HG03045 (cell line): ENCODE data around the gene ELMO1.

Source experiments
- ATAC-seq: cut with Tn5 transposase; IDR thresholded peaks from one replicate; pipeline ENCODE4 v1.9.1; 2021; ENCODE audit warnings: mild to moderate bottlenecking, moderate library complexity; ENCODE audit not compliant: unreplicated experiment

Gene ELMO1

DNA sequence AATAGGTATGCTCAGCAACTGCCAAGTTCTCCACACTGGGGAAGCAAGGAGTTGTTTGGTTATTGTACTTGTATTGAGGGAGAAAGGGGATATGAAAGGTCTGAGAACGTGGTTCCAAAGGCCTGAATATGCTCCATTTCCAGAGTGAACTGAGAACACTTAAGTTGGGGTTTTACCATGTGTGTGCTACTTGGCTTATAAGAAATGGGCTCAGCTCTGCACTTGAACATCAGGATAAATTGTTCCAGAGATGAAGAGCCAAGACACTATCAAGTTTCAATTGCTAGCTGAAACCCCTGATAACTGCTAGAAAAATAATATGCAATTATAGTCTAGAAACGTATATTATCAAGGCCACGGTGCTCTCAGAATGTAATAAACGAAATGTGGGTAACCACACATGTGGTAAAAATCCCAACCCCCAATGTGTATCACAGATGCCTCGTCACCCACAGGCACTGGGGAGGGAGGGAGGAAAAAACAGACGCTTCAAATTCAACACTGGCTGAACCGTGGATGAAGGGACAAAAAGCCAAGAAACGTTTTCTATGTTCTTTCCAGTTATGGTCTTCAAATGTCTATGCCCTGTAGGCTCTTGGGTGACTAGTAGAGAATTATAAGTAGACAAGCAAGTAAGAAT lies 16.3 kb downstream of the ELMO1 start:
- no peak for ATAC-seq

DNA sequence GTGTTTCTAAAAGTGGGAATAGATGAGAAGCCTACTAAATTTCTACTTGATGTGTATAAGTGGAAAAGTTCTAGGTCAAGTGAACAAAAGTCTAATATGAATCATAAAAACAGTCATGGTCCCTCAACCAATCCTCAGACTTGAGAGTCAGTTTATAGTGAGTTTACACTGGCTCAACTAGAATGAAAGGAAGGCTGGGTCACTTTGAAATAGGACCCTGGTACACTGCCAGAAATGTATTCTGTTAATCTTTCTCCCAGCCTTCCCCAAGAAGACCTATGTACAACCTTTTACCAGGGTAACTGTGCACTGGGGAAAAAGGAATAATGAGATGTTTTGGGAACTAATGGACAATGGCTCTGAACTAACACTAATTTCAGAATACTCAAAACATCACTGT lies 17.3 kb downstream of the ELMO1 start:
- ATAC-seq = no peak

- no peak for ATAC-seq
Measured at GRCh38 chr7:37430640-37431039, 18.0 kb downstream of the ELMO1 start.

GRCh38 chr7:37430171-37430570 lies 18.5 kb downstream of the ELMO1 start:
- ATAC-seq = no peak

- no peak for ATAC-seq
Measured at GRCh38 chr7:37429435-37429791, 19.3 kb downstream of the ELMO1 start.

DNA sequence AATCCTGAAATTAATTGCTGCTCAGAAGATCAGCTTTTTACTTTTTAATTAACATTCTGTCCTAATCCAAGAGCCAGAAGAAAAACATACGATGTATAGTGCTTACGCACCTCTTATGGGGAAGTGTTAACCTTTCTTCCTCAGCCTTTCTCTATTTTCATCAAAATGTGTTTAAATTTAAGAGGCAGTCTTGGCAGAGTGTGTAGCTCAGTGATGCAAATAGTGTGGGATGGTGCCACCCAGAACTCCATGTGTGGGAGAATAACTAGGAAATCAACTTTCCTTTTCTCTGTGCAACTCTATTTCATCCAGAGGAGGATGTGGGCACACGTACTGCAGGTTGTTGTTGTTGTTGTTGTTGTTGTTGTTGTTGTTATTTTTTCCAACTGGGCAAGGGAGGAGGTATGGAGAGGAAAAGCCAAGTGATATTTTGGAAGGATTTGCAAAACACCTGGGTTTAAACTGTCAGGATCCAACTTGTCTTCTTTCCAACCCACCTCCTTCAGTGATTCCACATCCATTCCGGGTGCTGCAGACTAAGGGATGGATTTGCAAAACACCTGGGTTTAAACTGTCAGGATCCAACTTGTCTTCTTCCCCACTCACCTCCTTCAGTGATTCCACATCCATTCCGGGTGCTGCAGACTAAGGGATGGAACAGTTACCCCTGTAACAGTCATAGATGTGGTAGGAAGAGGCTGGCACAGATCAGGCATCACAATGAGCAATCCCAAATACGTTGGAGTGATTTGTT lies 19.8 kb downstream of the ELMO1 start:
- no peak for ATAC-seq

GRCh38 chr7:37427276-37427940 lies 21.3 kb downstream of the ELMO1 start:
- no peak for ATAC-seq

GRCh38 chr7:37425498-37425897 lies 23.2 kb downstream of the ELMO1 start:
- no peak for ATAC-seq

DNA sequence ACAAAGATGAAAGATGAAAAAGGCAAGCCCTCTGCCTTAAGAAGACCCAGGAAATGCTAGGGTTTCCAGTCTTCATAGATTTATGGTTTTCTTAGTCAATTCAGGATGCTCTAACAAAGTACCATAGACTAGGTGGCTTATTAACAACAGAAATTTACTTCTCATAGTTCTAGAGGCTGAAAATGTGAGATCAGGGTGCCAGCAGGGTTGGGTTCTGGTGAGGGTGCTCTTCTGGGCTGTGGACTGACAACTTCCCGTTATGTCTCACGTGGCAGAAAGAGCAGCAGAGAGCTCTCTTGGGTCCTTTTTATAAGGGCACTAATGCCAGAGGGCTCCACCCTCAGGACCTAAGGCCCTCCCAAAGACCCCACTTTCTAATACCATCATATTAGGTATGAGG lies 23.7 kb downstream of the ELMO1 start:
- no peak for ATAC-seq

GRCh38 chr7:37424521-37424920 lies 24.1 kb downstream of the ELMO1 start:
- ATAC-seq = no peak

GRCh38 chr7:37421861-37422500 lies 26.7 kb downstream of the ELMO1 start:
- ATAC-seq = no peak

- no peak for ATAC-seq
Measured at GRCh38 chr7:37420946-37421695, 27.5 kb downstream of the ELMO1 start.

DNA sequence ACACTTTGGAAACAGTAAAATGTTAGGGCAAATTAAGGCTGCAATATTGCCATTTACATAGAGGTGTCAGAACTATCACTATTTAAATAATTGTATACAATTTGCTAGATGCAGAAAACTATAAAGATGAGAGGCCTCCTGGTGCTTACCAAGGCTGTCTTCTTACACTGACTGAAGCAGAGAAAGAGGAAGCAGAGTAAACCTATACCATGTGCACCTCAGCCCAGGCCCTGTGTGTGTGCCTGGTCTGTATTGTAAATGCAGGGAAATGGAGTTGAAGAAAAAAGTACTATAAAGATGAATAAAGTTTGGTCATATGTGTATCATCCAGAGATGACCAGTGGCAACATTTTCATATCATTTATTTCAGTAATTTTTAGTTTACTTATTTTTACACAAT lies 29.2 kb downstream of the ELMO1 start:
- no peak for ATAC-seq

- ATAC-seq = no peak
Measured at GRCh38 chr7:37418381-37418780, 30.3 kb downstream of the ELMO1 start.

DNA sequence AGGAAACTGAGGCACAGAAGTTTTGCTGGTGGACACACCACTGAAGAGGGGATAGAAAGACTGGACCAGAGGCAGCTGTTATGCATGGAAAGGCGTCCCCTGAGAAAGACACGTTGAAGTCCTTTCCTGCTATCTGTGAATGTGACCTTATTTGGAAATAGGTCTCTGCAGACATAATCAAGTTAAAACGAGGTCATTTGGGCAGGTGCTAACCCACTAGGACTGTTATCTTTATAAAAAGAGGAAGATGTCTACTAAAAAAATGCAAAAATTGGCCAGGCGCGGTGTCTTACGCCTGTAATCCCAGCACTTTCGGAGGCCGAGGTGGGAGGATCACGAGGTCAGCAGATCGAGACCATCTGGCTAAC lies 31.6 kb downstream of the ELMO1 start:
- ATAC-seq = no peak

- no peak for ATAC-seq
Measured at GRCh38 chr7:37416378-37417106, 32.1 kb downstream of the ELMO1 start.

DNA sequence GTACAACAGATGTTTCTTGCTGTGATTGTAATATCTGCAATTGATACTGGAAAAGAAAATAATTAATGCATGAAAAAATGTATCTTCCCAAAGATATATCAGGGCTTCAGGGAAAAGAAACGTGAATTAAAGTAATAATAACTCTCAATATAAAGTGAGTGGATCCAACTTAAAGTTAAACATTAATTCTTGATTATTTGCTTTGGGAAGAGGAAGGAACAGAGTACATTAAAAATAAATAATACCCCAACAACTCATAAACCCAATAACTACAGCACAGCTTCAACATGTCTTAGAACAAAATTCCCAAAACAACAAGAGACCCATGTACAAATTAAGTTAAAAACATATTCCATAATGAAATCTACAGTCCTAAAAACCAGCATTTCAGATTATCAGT lies 33.0 kb downstream of the ELMO1 start:
- no peak for ATAC-seq

DNA sequence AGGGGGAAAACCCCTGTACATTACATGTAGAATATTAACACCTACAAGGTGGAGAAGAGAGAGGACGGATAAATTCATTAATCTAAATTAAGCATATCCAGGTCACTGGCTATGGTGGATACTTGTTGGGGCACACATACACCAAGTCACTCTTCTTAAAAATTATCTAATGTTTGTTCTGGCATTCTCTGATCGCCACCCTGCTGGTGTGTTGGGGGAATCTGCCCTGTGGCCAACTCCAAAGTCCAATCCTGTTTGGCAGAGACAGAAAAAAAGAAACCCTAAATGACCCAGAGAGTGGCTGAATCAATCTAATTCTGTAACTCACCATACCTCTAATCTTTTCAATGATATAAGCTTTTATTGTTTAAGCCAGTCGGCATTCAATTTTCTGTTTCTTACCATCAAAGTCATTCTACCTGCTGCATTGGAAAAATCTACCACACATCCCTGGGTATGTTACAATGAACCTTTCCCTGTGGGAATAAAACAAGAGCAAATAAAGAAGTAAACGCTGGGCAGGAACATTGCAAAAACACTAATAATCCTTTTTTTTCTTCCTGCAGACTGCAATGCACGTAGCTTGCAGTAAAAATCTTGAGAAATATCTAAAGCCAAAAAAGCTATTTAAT lies 34.2 kb downstream of the ELMO1 start:
- no peak for ATAC-seq

DNA sequence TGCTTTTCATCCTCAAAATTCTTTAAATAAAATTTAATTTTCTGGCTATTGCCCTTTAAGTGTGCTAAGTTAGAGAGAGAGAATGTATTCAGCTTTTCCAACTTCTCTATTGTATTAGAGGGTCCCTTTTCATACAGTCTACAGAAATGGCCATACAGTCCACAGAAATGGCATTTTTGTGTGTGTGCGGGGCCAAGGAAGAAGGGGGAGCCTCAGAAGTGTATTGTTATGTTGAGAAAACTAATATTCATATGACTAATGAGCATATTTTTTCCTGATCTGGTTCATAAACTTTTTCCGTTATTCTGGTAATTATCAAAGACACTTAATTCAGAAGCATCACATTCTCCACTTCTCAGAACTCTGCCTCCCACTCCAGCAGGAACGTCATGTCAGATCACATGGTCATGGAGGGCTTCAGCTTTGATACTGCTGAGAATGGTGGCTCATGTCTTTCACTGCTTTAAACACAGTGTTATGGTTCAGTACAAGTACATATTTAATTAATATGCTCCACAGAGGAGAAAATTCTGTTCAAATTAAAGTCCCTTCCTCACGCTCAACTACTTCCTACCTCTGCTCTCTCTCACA lies 37.1 kb downstream of the ELMO1 start:
- ATAC-seq = no peak
